Measurements from ENCODE around the gene KIFC3. TPM values are rescaled to one million over a fixed set of nuclear protein-coding genes. Genes with fewer than 3 reads are reported as not detected.

The KIFC3 gene
- total and polyA plus RNA-seq, 9 donors = 4.6 to 54.0 (median 23.8) TPM

- Histone ChIP-seq H3K27ac (no peak overlapping the region), H3K4me3 (no peak overlapping the region), H3K36me3 (no peaks in the 10 kb centered on the region), H3K27me3 (no peaks in the 10 kb centered on the region), H3K9me3 (no peaks in the 10 kb centered on the region), H3K4me1 (ENCODE audit: insufficient read depth) (no peaks in the 10 kb centered on the region)
- no peak for TF ChIP-seq POLR2A (IDR thresholded peaks at IDR 0.05)
- no peak for TF ChIP-seq EP300 (IDR thresholded peaks at IDR 0.05)
- TF ChIP-seq CTCF (IDR thresholded peaks at IDR 0.05) = no peak
- DNase-seq = no peak
- WGBS, 3 donors = 89 to 96% (median 90%) methylated on average over 3 of the region's 3 CpGs
- intact Hi-C loops (cut with DNase I) = no loop called here
Measured at GRCh38 chr16:57711993-57712392, 90.3 kb downstream of the KIFC3 start.

- TF ChIP-seq POLR2A (IDR thresholded peaks at IDR 0.05) (no peak), EP300 (IDR thresholded peaks at IDR 0.05) (no peak), CTCF (IDR thresholded peaks at IDR 0.05) (no peak)
- H3K4me3 ChIP-seq = no peak overlapping the region
- 74 to 86% (median 77%) methylated on average over 5 of the region's 5 CpGs for WGBS, 3 donors
- no peaks in the 10 kb centered on the region for H3K36me3 ChIP-seq
- no peak overlapping the region for H3K27ac ChIP-seq
- no peaks in the 10 kb centered on the region for H3K27me3 ChIP-seq
- no peak for DNase-seq
- no peaks in the 10 kb centered on the region for H3K9me3 ChIP-seq
- H3K4me1 ChIP-seq (ENCODE audit: insufficient read depth) = no peaks in the 10 kb centered on the region
- intact Hi-C loops (cut with DNase I) = no loop called here
Measured at GRCh38 chr16:57711346-57711745, 90.9 kb downstream of the KIFC3 start.

- Histone ChIP-seq H3K4me1 (ENCODE audit: insufficient read depth) (no peaks in the 10 kb centered on the region), H3K9me3 (no peaks in the 10 kb centered on the region), H3K27ac (no peak overlapping the region), H3K36me3 (no peaks in the 10 kb centered on the region), H3K4me3 (no peak overlapping the region), H3K27me3 (no peaks in the 10 kb centered on the region)
- WGBS, 3 donors = 83 to 94% (median 91%) methylated on average over 3 of the region's 3 CpGs
- DNase-seq = no peak
- intact Hi-C loops (cut with DNase I) = no loop called here
- no peak for TF ChIP-seq POLR2A (IDR thresholded peaks at IDR 0.05)
- no peak for TF ChIP-seq CTCF (IDR thresholded peaks at IDR 0.05)
- TF ChIP-seq EP300 (IDR thresholded peaks at IDR 0.05) = no peak
Measured at GRCh38 chr16:57709663-57710062, 92.6 kb downstream of the KIFC3 start.

Small RNA genes within 50 kb of the gene (microRNA-seq; reads per million reads assigned to microRNA genes)
- 0 reads per million in 3 donors for gene MIR6772

Small RNA genes within 50 kb of the gene (small RNA-seq; reads per million reads assigned to genes)
- gene MIR6772 = not detected
- not detected for gene RNU6-20P

Other genes with a start within 250 kb of the KIFC3 start
- 10 to 100 TPM in 4 of 7 donors, 1 to 10 TPM in 3; 6.2 to 54.0 (median 20.4) TPM for gene ADGRG1, start 173.9 kb downstream of the KIFC3 start, total RNA-seq
- 1 to 10 TPM; 6.9 to 9.1 TPM for gene ADGRG1, start 173.9 kb downstream of the KIFC3 start, polyA plus RNA-seq
- 1 to 10 TPM in 3 of 7 donors, under 1 TPM in 4; 0.40 to 1.7 (median 0.92) TPM for gene ADGRG3, start 134.2 kb downstream of the KIFC3 start, total RNA-seq
- gene ADGRG3, start 134.2 kb downstream of the KIFC3 start, polyA plus RNA-seq = 1 to 10 TPM in 1 of 2 donors, under 1 TPM in 1; 0.88 to 1.2 TPM
- gene DRC7, start 107.7 kb downstream of the KIFC3 start, total RNA-seq = 10 to 100 TPM in 1 of 7 donors, 1 to 10 TPM in 1, under 1 TPM in 3, not detected in 2; 0.36 to 12.5 (median 0.84) TPM
- under 1 TPM in 1 of 2 donors, not detected in 1; 0.07 TPM for gene DRC7, start 107.7 kb downstream of the KIFC3 start, polyA plus RNA-seq
- gene KATNB1, start 66.7 kb downstream of the KIFC3 start, total RNA-seq = 10 to 100 TPM in 5 of 7 donors, 1 to 10 TPM in 2; 7.7 to 20.2 (median 14.9) TPM
- gene KATNB1, start 66.7 kb downstream of the KIFC3 start, polyA plus RNA-seq = 10 to 100 TPM in 1 of 2 donors, 1 to 10 TPM in 1; 3.4 to 11.0 TPM
- gene CNGB1, start 168.6 kb upstream of the KIFC3 start, total RNA-seq = under 1 TPM in 1 of 7 donors, not detected in 6; 0.11 TPM
- gene CNGB1, start 168.6 kb upstream of the KIFC3 start, polyA plus RNA-seq = not detected
- 10 to 100 TPM in 5 of 7 donors, 1 to 10 TPM in 2; 5.6 to 17.8 (median 15.8) TPM for gene ZNF319, start 198.2 kb upstream of the KIFC3 start, total RNA-seq
- gene ZNF319, start 198.2 kb upstream of the KIFC3 start, polyA plus RNA-seq = 10 to 100 TPM in 1 of 2 donors, 1 to 10 TPM in 1; 6.4 to 11.6 TPM
- gene USB1, start 198.9 kb upstream of the KIFC3 start, total RNA-seq = 10 to 100 TPM in 6 of 7 donors, 1 to 10 TPM in 1; 8.5 to 30.7 (median 22.5) TPM
- gene USB1, start 198.9 kb upstream of the KIFC3 start, polyA plus RNA-seq = 10 to 100 TPM; 13.6 to 26.9 TPM
- 1 to 10 TPM in 5 of 7 donors, under 1 TPM in 2; 0.86 to 6.7 (median 2.6) TPM for gene MMP15, start 223.3 kb upstream of the KIFC3 start, total RNA-seq
- 1 to 10 TPM; 1.2 to 2.6 TPM for gene MMP15, start 223.3 kb upstream of the KIFC3 start, polyA plus RNA-seq